Progenitor cell of endocrine pancreas (in vitro differentiated cells): ENCODE measurements around the gene LDLR. TPM values are rescaled to one million over a fixed set of nuclear protein-coding genes. Genes with fewer than 3 reads are reported as not detected.

ENCODE experiments used
- DNase-seq: peaks from one replicate; pipeline ENCODE4 v3.0.0; 2021; ENCODE audit warnings: low spot score; ENCODE audit not compliant: unreplicated experiment
- H3K27ac Mint-ChIP-seq: 2 replicates; pipeline ENCODE4 v1.8.0; 2021; ENCODE audit warnings: mild to moderate bottlenecking, moderate library complexity, mixed read lengths
- H3K27me3 Mint-ChIP-seq: 2 replicates; pipeline ENCODE4 v1.8.0; 2021; ENCODE audit warnings: mixed read lengths
- H3K36me3 Mint-ChIP-seq: 2 replicates; pipeline ENCODE4 v1.8.0; 2022; ENCODE audit warnings: mixed read lengths; ENCODE audit not compliant: insufficient read depth
- H3K4me1 Mint-ChIP-seq: 2 replicates; pipeline ENCODE4 v1.8.0; 2021; ENCODE audit warnings: low read depth, mixed read lengths
- H3K4me3 Mint-ChIP-seq: 2 replicates; pipeline ENCODE4 v1.8.0; 2021; ENCODE audit warnings: low read depth, mild to moderate bottlenecking, moderate library complexity, mixed read lengths
- H3K9me3 Mint-ChIP-seq: 2 replicates; pipeline ENCODE4 v1.8.0; 2021; ENCODE audit warnings: low read depth, mixed read lengths
- CTCF ChIP-seq: fragments of 200-600 bp; sonication (generic); IDR thresholded peaks from one replicate; pipeline ENCODE4 v1.5.0; 2021; ENCODE audit warnings: antibody characterized with exemption, mild to moderate bottlenecking; ENCODE audit not compliant: unreplicated experiment
- total RNA-seq: library from RNA; stranded (reverse); gene quantifications from 2 replicates; pipeline ENCODE4 v1.2.1, GENCODE V29; 2021

Gene LDLR
- total RNA-seq, 1 donor from 2014 or later, result 73.2 TPM

- no peaks in the 10 kb centered on the region for H3K9me3 Mint-ChIP-seq
- peak; percentile 80 for TF ChIP-seq CTCF
- H3K4me1 Mint-ChIP-seq, result peaks cover 3% of the 10 kb centered on the region
- no peak overlapping the region for H3K4me3 Mint-ChIP-seq
- peak overlapping the region; percentile 37 for H3K27ac Mint-ChIP-seq
- peak; percentile 65 for DNase-seq
- H3K36me3 Mint-ChIP-seq, result peaks cover 25% of the 10 kb centered on the region
- no peaks in the 10 kb centered on the region for H3K27me3 Mint-ChIP-seq
Measured at GRCh38 chr19:11125994-11126685, 36.9 kb downstream of the LDLR start.

DNA sequence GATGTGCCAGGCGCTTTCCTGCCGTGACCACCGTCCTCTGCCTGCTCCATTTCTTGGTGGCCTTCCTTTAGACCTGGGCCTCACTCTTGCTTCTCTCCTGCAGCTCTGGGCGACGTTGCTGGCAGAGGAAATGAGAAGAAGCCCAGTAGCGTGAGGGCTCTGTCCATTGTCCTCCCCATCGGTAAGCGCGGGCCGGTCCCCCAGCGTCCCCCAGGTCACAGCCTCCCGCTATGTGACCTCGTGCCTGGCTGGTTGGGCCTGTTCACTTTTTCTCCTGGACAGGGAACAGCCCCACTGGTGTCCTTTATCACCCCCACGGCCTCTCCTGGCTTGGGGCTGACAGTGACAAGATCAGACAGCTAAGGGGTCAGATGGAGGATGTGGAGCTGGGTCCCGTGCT, 38.6 kb downstream of the LDLR start:
- DNase-seq, result no peak
- H3K4me1 Mint-ChIP-seq, result peaks cover 3% of the 10 kb centered on the region
- no peak for TF ChIP-seq CTCF
- H3K4me3 Mint-ChIP-seq, result no peak overlapping the region
- H3K36me3 Mint-ChIP-seq, result peaks cover 26% of the 10 kb centered on the region
- H3K9me3 Mint-ChIP-seq, result no peaks in the 10 kb centered on the region
- H3K27ac Mint-ChIP-seq, result no peak overlapping the region
- H3K27me3 Mint-ChIP-seq, result no peaks in the 10 kb centered on the region

DNA sequence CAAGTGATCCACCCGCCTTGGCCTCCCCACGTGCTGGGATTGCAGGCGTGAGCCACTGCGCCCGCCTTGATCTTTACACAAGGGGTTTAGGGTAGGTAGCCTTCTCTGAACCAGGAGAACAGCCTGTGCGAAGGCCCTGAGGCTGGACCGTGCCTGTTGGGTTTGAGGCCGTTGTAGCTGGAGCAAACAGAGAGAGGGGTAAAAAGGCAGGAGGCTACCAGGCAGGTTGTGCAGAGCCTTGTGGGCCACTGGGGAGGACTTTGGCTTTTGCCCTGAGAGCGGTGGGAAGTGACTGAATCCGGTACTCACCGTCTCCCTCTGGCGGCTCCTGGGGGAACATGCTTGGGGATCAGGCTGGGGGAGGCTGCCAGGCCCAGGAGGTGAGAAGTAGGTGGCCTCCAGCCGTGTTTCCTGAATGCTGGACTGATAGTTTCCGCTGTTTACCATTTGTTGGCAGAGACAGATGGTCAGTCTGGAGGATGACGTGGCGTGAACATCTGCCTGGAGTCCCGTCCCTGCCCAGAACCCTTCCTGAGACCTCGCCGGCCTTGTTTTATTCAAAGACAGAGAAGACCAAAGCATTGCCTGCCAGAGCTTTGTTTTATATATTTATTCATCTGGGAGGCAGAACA, 41.7 kb downstream of the LDLR start:
- Mint-ChIP-seq H3K4me3 (no peak overlapping the region), H3K36me3 (peaks cover 25% of the 10 kb centered on the region), H3K4me1 (peaks cover 3% of the 10 kb centered on the region), H3K9me3 (no peaks in the 10 kb centered on the region), H3K27me3 (no peaks in the 10 kb centered on the region), H3K27ac (peak overlapping the region; percentile 80)
- TF ChIP-seq CTCF, result peak; percentile 74
- peak; percentile 80 for DNase-seq

- H3K4me1 Mint-ChIP-seq, result peaks cover 3% of the 10 kb centered on the region
- H3K27ac Mint-ChIP-seq, result peak overlapping the region; percentile 69
Measured at GRCh38 chr19:11131471-11131870, 42.2 kb downstream of the LDLR start.

More at GRCh38 chr19:11131471-11131870, 42.2 kb downstream of the LDLR start:
- no peak for DNase-seq
- H3K4me3 Mint-ChIP-seq, result no peak overlapping the region
- H3K27me3 Mint-ChIP-seq, result no peaks in the 10 kb centered on the region
- no peak for TF ChIP-seq CTCF
- no peaks in the 10 kb centered on the region for H3K9me3 Mint-ChIP-seq
- H3K36me3 Mint-ChIP-seq, result peaks cover 22% of the 10 kb centered on the region
